Left lung (tissue), 10 donors: Measurements from ENCODE around the gene TWSG1. TPM values are rescaled to one million over a fixed set of nuclear protein-coding genes. Genes with fewer than 3 reads are reported as not detected.

Experiments
- ATAC-seq: fragments of 200-7000 bp; cut with Tn5 transposase; one replicate; pipeline ENCODE4 v1.9.1; 2020; ENCODE audit warnings: moderate library complexity
- DNase-seq, 4 donors: peaks; one replicate each; pipeline ENCODE4 v3.0.0-alpha.2; 2013 to 2020
- H3K27ac ChIP-seq, 2 donors: fragments of 200-600 bp; sonication (generic) in 1 of 2; one replicate each; pipeline versions ENCODE4 v1.5.0 to v1.8.0; 2020 to 2021
- H3K27me3 ChIP-seq, 2 donors: fragments of 200-600 bp; sonication (generic) in 1 of 2; one replicate each; pipeline versions ENCODE4 v1.5.0 to v1.8.0; 2020 to 2021
- H3K36me3 ChIP-seq, 2 donors: fragments of 200-600 bp; sonication (generic) in 1 of 2; one replicate each; pipeline versions ENCODE4 v1.5.0 to v1.8.0; 2020 to 2021
- H3K4me1 ChIP-seq, 2 donors: fragments of 200-600 bp; one replicate each; pipeline ENCODE4 v1.8.0; 2021
- H3K4me3 ChIP-seq, 2 donors: fragments of 200-600 bp; sonication (generic) in 1 of 2; one replicate each; pipeline versions ENCODE4 v1.5.0 to v1.8.0; 2020 to 2021; ENCODE audit warnings: mild to moderate bottlenecking in 1 of 2
- H3K9me3 ChIP-seq, 2 donors: fragments of 200-600 bp; sonication (generic) in 1 of 2; one replicate each; pipeline versions ENCODE4 v1.5.0 to v1.8.0; 2020 to 2021
- CTCF ChIP-seq, 2 donors: fragments of 200-600 bp; sonication (generic) in 1 of 2; IDR thresholded peaks; one replicate each; pipeline versions ENCODE4 v1.5.0 to v1.8.0; 2021; ENCODE audit warnings: antibody characterized with exemption in 2 of 2
- intact Hi-C, 2 donors: fragments of 100-400 bp; cut with DNase I; formaldehyde crosslinking; loops; one replicate each; pipeline versions ENCODE4 v1.11.2 to v1.14.2; 2022
- polyA plus RNA-seq, 6 donors: library from polyadenylated mRNA; unstranded; fragments of 120-200 nt; gene quantifications; one replicate each; pipeline ENCODE4 v1.2.1, GENCODE V29; 2013; ENCODE audit not compliant: insufficient read length in 6 of 6
- total RNA-seq, 2 donors: library from RNA; stranded (reverse); fragmentation: NEBNext Ultra II Directional; extraction: Animal tissue kit (Norgen Biotek cat#: 25700); gene quantifications; one replicate each; pipeline ENCODE4 v1.2.1, GENCODE V29; 2021
- donor health status: DM: no; HTN: yes; CAD: no.
- donor health status: DM: no; HTN: no; CAD: no.

TWSG1 gene
- total and polyA plus RNA-seq, 8 donors: 32.2 to 78.9 (median 71.0) TPM

GRCh38 chr18:9333441-9334328 is 888 bp upstream of the TWSG1 start:
- Histone ChIP-seq H3K4me3 (peak overlapping the region; percentile 51 to 92), H3K27me3 (no peaks in the 10 kb centered on the region), H3K4me1 (peaks cover 4 to 18% of the 10 kb centered on the region in 2 donors), H3K36me3 (no peaks in the 10 kb centered on the region), H3K9me3 (peaks cover 0 to 2% of the 10 kb centered on the region in 2 donors), H3K27ac (peak overlapping the region; percentile 67 to 87)
- no peak for TF ChIP-seq CTCF (IDR thresholded peaks at IDR 0.05)
- intact Hi-C loops: no loop called here
- ATAC-seq (peak; percentile 63), DNase-seq (peak in 1 of 4 donors; percentile 81)

GRCh38 chr18:9334973-9335696 is 562 bp downstream of the TWSG1 start:
- Histone ChIP-seq H3K36me3 (no peaks in the 10 kb centered on the region), H3K9me3 (no peaks in the 10 kb centered on the region), H3K4me1 (peaks cover 4 to 18% of the 10 kb centered on the region in 2 donors), H3K27ac (peak overlapping the region; percentile 79 to 85), H3K4me3 (peak overlapping the region; percentile 85 to 92), H3K27me3 (no peaks in the 10 kb centered on the region)
- ATAC-seq (peak; percentile 57), DNase-seq (peak in 2 of 4 donors; percentile 47 to 89)
- TF ChIP-seq CTCF (IDR thresholded peaks at IDR 0.05): peak; percentile 7 to 41
- intact Hi-C loops: no loop called here

- Histone ChIP-seq H3K4me1 (peaks cover 4 to 18% of the 10 kb centered on the region in 2 donors), H3K4me3 (peak overlapping the region; percentile 85 to 92), H3K36me3 (no peaks in the 10 kb centered on the region), H3K27me3 (no peaks in the 10 kb centered on the region), H3K27ac (no peak overlapping the region), H3K9me3 (no peaks in the 10 kb centered on the region)
- intact Hi-C loops: no loop called here
- TF ChIP-seq CTCF (IDR thresholded peaks at IDR 0.05): no peak
- no peak for ATAC-seq
- DNase-seq: no peak
Observed at GRCh38 chr18:9335697-9336045, 1.1 kb downstream of the TWSG1 start.

GRCh38 chr18:9336827-9337226 is 2.3 kb downstream of the TWSG1 start:
- no peak for DNase-seq
- Histone ChIP-seq H3K4me3 (no peak overlapping the region), H3K36me3 (no peaks in the 10 kb centered on the region), H3K27ac (no peak overlapping the region), H3K4me1 (peaks cover 4 to 18% of the 10 kb centered on the region in 2 donors), H3K9me3 (no peaks in the 10 kb centered on the region), H3K27me3 (no peaks in the 10 kb centered on the region)
- ATAC-seq: no peak
- intact Hi-C loops: no loop called here
- TF ChIP-seq CTCF (IDR thresholded peaks at IDR 0.05): no peak

GRCh38 chr18:9337873-9338272 is 3.3 kb downstream of the TWSG1 start:
- H3K27me3 ChIP-seq: no peaks in the 10 kb centered on the region
- ATAC-seq (no peak), DNase-seq (no peak)
- H3K4me1 ChIP-seq: peaks cover 4 to 18% of the 10 kb centered on the region in 2 donors
- no peak overlapping the region for H3K27ac ChIP-seq
- TF ChIP-seq CTCF (IDR thresholded peaks at IDR 0.05): no peak
- H3K4me3 ChIP-seq: no peak overlapping the region
- intact Hi-C loops: no loop called here
- H3K36me3 ChIP-seq: no peaks in the 10 kb centered on the region
- no peaks in the 10 kb centered on the region for H3K9me3 ChIP-seq
